ENCODE data around the gene WDR91.
"Not testable (repeated sequence)": the region's sequence is repeated elsewhere in the genome, so short reads cannot be mapped to it uniquely, and the experiment has no call there.

Gene WDR91

GRCh38 chr7:135175931-135176330 is 35.4 kb downstream of the WDR91 start:
- DNase-seq: no peak

- no peak for DNase-seq
Observed at GRCh38 chr7:135174941-135175340, 36.4 kb downstream of the WDR91 start.

- DNase-seq: not testable (repeated sequence)
Observed at GRCh38 chr7:135173916-135174315, 37.4 kb downstream of the WDR91 start.

- not testable (repeated sequence) for DNase-seq
Observed at GRCh38 chr7:135171581-135172291, 39.6 kb downstream of the WDR91 start.

GRCh38 chr7:135170998-135171481 is 40.3 kb downstream of the WDR91 start:
- not testable (repeated sequence) for DNase-seq

GRCh38 chr7:135170274-135170997 is 40.9 kb downstream of the WDR91 start, which contains the start of gene CYREN:
Gene CYREN, minus strand, starts transcription at chr7:135170707. Its CDS starts 1,785 bp downstream, at chr7:135168922.
- peak; percentile 93 to 97 (median 97) for DNase-seq

GRCh38 chr7:135169964-135170273 is 41.4 kb downstream of the WDR91 start:
- no peak for DNase-seq

- no peak for DNase-seq
Observed at GRCh38 chr7:135169141-135169963, 42.0 kb downstream of the WDR91 start.

GRCh38 chr7:135168489-135169140 is 42.7 kb downstream of the WDR91 start:
- DNase-seq: no peak

- no peak for DNase-seq
Observed at GRCh38 chr7:135168001-135168400, 43.3 kb downstream of the WDR91 start.

- no peak for DNase-seq
Observed at GRCh38 chr7:135167365-135167917, 43.9 kb downstream of the WDR91 start.

- no peak for DNase-seq
Observed at GRCh38 chr7:135166338-135166990, 44.9 kb downstream of the WDR91 start.

- no peak for DNase-seq
Observed at GRCh38 chr7:135165862-135166261, 45.5 kb downstream of the WDR91 start.

- DNase-seq: no peak
Observed at GRCh38 chr7:135164357-135165061, 46.8 kb downstream of the WDR91 start.

- DNase-seq: no peak
Observed at GRCh38 chr7:135162382-135163001, 48.8 kb downstream of the WDR91 start.

GRCh38 chr7:135161669-135162068 is 49.7 kb downstream of the WDR91 start:
- no peak for DNase-seq

GRCh38 chr7:135160858-135161653 is 50.3 kb downstream of the WDR91 start:
- no peak for DNase-seq

- DNase-seq: no peak
Observed at GRCh38 chr7:135160098-135160857, 51.0 kb downstream of the WDR91 start.

All from NCI-H1417 (cell line).